Transverse colon (tissue), 4 donors: ENCODE data around the gene SPTBN1. TPM values are rescaled to one million over a fixed set of nuclear protein-coding genes. Genes with fewer than 3 reads are reported as not detected.
"Not testable (repeated sequence)": the region's sequence is repeated elsewhere in the genome, so short reads cannot be mapped to it uniquely, and the experiment has no call there.

Experiments used
- DNase-seq: peaks from one replicate; pipeline ENCODE4 v3.0.0-alpha.2; 2019
- H3K27ac ChIP-seq, 4 donors: fragments of 200-600 bp; sonication (generic); 2 replicates each; pipeline ENCODE4 v1.5.1; 2016 to 2018; ENCODE audit warnings: inconsistent platforms in 4 of 4
- H3K27me3 ChIP-seq: fragments of 200-600 bp; sonication (generic); 2 replicates; pipeline ENCODE4 v1.5.1; 2017; ENCODE audit warnings: inconsistent platforms
- H3K36me3 ChIP-seq, 4 donors: fragments of 200-600 bp; sonication (generic); 2 replicates each; pipeline ENCODE4 v1.5.1; 2017 to 2019; ENCODE audit warnings: inconsistent platforms in 4 of 4
- H3K4me1 ChIP-seq, 4 donors: fragments of 200-600 bp; sonication (generic); 2 replicates each; pipeline ENCODE4 v1.5.1; 2017 to 2020; ENCODE audit warnings: inconsistent platforms in 4 of 4
- H3K4me3 ChIP-seq, 4 donors: fragments of 200-600 bp; sonication (generic); 1 replicate in 1 of 4; 2 replicates in 3 of 4; pipeline versions ENCODE4 v1.5.1 to v1.6.1; 2017 to 2019; ENCODE audit warnings: inconsistent platforms in 4 of 4
- H3K9me3 ChIP-seq, 2 donors: fragments of 200-600 bp; sonication (generic); 2 replicates each; pipeline ENCODE4 v1.5.1; 2017 to 2019; ENCODE audit warnings: inconsistent platforms in 2 of 2
- EP300 ChIP-seq: sonication (generic); formaldehyde crosslinking; IDR thresholded peaks from one replicate; pipeline ENCODE4 v1.6.1; 2017; ENCODE audit warnings: antibody characterized with exemption, low read depth
- POLR2A ChIP-seq: fragments of 450-650 bp; IDR thresholded peaks from one replicate; pipeline ENCODE4 v1.6.1; 2016; ENCODE audit warnings: antibody characterized with exemption, mild to moderate bottlenecking, moderate library complexity
- POLR2AphosphoS5 ChIP-seq, 3 donors: sonication (generic); formaldehyde crosslinking; IDR thresholded peaks; one replicate each; pipeline ENCODE4 v1.6.1; 2016; ENCODE audit warnings: antibody characterized with exemption in 3 of 3
- WGBS, 2 donors: methylation state at CpG; one replicate each; pipeline ENCODE4 v1.1.5; 2018; ENCODE audit warnings: low coverage in 1 of 2; 5-methylcytosine and 5-hydroxymethylcytosine counted together
- in situ Hi-C, 4 donors: fragments of 200-750 bp; cut with MboI; loops; one replicate each; pipeline versions ENCODE4 v1.15.0 to v1.15.1; 2017; ENCODE audit warnings: low sequenced_read_pairs in 3 of 4, low pct_ligation_motif_present in 1 of 4, low pct_unique_long_range_greater_than_20kb in 1 of 4
- intact Hi-C: fragments of 100-400 bp; cut with DNase I; formaldehyde crosslinking; loops from one replicate; pipeline ENCODE4 v1.15.1; 2023; ENCODE audit warnings: low total_unique reads
- total RNA-seq, 4 donors: library from RNA; depleted of rRNA; stranded (reverse); fragments of >200 nt; gene quantifications; one replicate each; pipeline ENCODE4 v1.1.0, GENCODE V29; 2016
- TF ChIP-seq, protein P1 (sequence below), 5 experiments: fragments of 200-600 bp in 3 of 5; fragments of 450-650 bp in 2 of 5; sonication (generic) in 3 of 5; IDR thresholded peaks; 1 replicate in 2 of 5; 2 replicates in 3 of 5; pipeline ENCODE4 v1.5.1; 2016 to 2017; ENCODE audit warnings: antibody characterized with exemption in 5 of 5, inconsistent platforms in 3 of 5, mild to moderate bottlenecking in 2 of 5, moderate library complexity in 1 of 5

The SPTBN1 gene
- total RNA-seq, 4 donors from 2014 or later: 269 to 301 (median 285) TPM

DNA sequence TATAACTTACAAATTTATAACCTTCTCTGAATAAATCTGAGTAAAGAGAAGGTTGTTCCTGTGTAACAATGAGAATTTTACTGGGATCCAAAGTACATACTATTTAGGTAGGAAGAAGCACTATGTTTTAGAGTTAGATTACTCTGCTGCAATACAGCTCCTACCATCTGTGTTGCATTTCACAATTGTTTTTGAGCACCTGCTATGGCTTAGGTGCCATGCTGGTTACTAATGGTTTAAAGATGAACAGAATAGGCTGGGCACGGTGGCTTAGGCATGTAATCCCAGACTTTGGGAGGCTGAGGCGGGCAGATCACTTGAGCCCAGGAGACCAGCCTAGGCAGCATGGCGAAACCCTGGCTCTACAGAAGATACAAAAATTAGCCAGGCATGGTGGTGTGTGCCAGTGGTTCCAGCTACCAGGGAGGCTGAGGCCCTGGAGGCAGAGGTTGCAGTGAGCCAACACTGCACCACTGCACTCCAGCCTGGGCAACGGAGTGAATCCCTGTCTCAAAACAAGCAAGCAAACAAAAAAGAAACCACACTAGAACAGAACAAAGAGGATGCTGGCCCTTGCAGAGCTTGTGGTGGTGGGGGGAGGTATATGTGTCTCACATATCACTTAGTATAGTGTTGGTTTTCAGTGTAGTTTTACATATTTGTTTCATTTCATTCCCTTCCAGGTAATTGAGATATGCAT, 56.7 kb downstream of the SPTBN1 start:
- TF ChIP-seq, protein P1, sequence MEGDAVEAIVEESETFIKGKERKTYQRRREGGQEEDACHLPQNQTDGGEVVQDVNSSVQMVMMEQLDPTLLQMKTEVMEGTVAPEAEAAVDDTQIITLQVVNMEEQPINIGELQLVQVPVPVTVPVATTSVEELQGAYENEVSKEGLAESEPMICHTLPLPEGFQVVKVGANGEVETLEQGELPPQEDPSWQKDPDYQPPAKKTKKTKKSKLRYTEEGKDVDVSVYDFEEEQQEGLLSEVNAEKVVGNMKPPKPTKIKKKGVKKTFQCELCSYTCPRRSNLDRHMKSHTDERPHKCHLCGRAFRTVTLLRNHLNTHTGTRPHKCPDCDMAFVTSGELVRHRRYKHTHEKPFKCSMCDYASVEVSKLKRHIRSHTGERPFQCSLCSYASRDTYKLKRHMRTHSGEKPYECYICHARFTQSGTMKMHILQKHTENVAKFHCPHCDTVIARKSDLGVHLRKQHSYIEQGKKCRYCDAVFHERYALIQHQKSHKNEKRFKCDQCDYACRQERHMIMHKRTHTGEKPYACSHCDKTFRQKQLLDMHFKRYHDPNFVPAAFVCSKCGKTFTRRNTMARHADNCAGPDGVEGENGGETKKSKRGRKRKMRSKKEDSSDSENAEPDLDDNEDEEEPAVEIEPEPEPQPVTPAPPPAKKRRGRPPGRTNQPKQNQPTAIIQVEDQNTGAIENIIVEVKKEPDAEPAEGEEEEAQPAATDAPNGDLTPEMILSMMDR (IDR thresholded peaks at IDR 0.05): no peak
- no peak for TF ChIP-seq POLR2AphosphoS5 (IDR thresholded peaks at IDR 0.05)
- no peak for TF ChIP-seq EP300
- no peak for TF ChIP-seq POLR2A
- in situ Hi-C loops: loop anchor here in 3 of 4 donors (25.0 kb wide), 4 partner anchors 124 to 674 kb away; partner anchors contain the start of gene ACYP2 (in 1 of the 3)
- Histone ChIP-seq H3K4me3 (no peak overlapping the region), H3K36me3 (no peaks in the 10 kb centered on the region), H3K27me3 (no peaks in the 10 kb centered on the region), H3K27ac (no peak overlapping the region), H3K9me3 (no peaks in the 10 kb centered on the region), H3K4me1 (peaks cover 0 to 12% (median 1%) of the 10 kb centered on the region in 4 donors)
- intact Hi-C loops: no loop called here
- 90% methylated on average over 4 of the region's 4 CpGs; no CpG with 5 or more reads in 1 of the 2 donors for WGBS, 2 donors
- DNase-seq: no peak

DNA sequence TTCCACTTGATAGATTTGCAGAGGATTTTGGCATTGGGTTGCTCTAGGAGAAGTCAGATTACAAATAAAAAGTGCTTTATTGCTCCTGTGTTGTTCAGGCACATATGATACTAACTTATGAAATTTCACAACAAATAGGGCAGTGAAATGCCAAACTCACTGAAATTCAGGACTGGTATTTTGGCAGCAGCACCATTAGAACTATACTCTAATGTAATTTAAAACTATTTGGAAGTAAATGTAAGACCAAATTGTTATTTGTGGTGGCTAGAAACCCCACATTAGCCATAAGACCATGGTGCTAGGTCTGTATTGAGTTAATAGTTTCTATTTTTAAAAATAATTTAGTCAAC, 57.2 kb downstream of the SPTBN1 start:
- Histone ChIP-seq H3K9me3 (no peaks in the 10 kb centered on the region), H3K4me3 (no peak overlapping the region), H3K4me1 (peaks cover 0 to 12% (median 1%) of the 10 kb centered on the region in 4 donors), H3K27me3 (no peaks in the 10 kb centered on the region), H3K36me3 (no peaks in the 10 kb centered on the region), H3K27ac (no peak overlapping the region)
- in situ Hi-C loops (loop anchor here in 3 of 4 donors (25.0 kb wide), 4 partner anchors 124 to 674 kb away; partner anchors contain the start of gene ACYP2 (in 1 of the 3)), intact Hi-C loops (no loop called here)
- no peak for DNase-seq
- TF ChIP-seq POLR2AphosphoS5 (IDR thresholded peaks at IDR 0.05) (no peak), EP300 (no peak)
- TF ChIP-seq, protein P1 (IDR thresholded peaks at IDR 0.05): no peak

DNA sequence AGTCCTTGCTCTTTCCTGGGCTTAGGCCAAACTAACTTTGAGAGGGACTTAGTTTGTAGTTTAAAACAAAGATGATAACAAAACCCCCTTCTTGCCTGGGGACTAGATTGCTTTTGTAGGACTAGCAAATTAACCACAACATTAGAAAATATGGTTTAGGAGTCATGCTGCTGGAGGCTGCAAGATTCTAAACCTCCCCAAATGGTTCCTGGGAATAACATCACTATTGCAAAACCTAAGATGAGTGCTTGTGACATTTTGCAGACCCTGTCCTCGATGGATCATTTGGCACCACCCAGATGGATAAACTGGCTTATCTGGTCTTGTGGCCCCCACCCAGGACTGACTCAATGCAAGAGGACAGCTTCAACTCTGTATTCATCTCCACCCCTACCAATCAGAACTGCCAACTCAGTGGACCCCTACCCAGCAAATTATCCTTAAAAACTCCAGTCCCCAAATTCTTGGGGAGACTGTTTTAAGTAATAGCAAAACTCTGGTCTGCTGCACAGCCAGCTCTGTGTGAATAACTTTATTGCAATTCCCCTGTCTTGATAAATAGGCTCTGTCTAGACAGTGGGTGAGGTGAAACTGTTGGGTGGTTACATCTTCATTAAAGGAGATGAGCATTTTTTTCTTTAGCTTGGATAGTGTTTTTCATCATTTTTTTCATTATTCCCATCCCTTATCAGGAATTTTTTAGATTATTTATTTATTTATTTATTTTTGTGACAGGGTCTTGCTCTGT, 58.9 kb downstream of the SPTBN1 start:
- H3K27ac ChIP-seq: no peak overlapping the region
- H3K4me1 ChIP-seq: peaks cover 0 to 12% (median 1%) of the 10 kb centered on the region in 4 donors
- WGBS, 2 donors: 27% methylated on average over 1 of the region's 1 CpG; no CpG with 5 or more reads in 1 of the 2 donors
- no peak for DNase-seq
- H3K9me3 ChIP-seq: no peaks in the 10 kb centered on the region
- intact Hi-C loops: loop anchor here (5.0 kb wide), 1 partner anchor 753 kb away; no protein-coding TSS in a partner anchor
- H3K4me3 ChIP-seq: no peak overlapping the region
- no peaks in the 10 kb centered on the region for H3K27me3 ChIP-seq
- in situ Hi-C loops: loop anchor here in 3 of 4 donors (25.0 kb wide), 4 partner anchors 122 to 672 kb away; partner anchors contain the start of gene ACYP2 (in 1 of the 3)
- no peaks in the 10 kb centered on the region for H3K36me3 ChIP-seq
- TF ChIP-seq, protein P1 (IDR thresholded peaks at IDR 0.05): no peak
- no peak for TF ChIP-seq POLR2AphosphoS5 (IDR thresholded peaks at IDR 0.05)
- TF ChIP-seq POLR2A: no peak
- no peak for TF ChIP-seq EP300

DNA sequence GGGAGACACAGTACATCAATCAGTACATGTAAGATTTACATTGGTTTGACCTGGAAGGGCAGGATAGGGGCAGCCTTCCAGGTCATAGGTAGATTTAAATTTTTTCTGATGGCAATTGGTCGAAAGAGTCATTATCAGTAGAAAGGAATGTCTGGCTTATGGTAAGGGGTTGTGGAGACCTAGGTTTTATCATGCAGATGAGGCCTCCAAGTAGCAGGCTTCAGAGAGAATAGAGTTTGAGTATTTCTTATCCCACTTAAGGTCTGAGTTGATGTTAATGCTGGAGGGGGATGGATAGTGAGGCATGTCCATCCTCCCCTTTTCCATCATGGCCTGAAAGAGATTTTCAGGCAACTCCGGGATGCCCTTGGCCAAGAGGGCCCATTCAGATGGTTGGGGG, 60.7 kb downstream of the SPTBN1 start:
- WGBS, 2 donors: 90 to 100% methylated on average over 1 to 2 of the region's 2 CpGs
- intact Hi-C loops (loop anchor here (5.0 kb wide), 1 partner anchor 755 kb away; no protein-coding TSS in a partner anchor), in situ Hi-C loops (loop anchor here in 3 of 4 donors (25.0 kb wide), 4 partner anchors 120 to 670 kb away; partner anchors contain the start of gene ACYP2 (in 1 of the 3))
- DNase-seq: no peak
- TF ChIP-seq EP300: no peak
- no peaks in the 10 kb centered on the region for H3K36me3 ChIP-seq
- peaks cover 0 to 12% (median 1%) of the 10 kb centered on the region in 4 donors for H3K4me1 ChIP-seq
- H3K9me3 ChIP-seq: no peaks in the 10 kb centered on the region
- no peaks in the 10 kb centered on the region for H3K27me3 ChIP-seq
- H3K4me3 ChIP-seq: no peak overlapping the region
- H3K27ac ChIP-seq: no peak overlapping the region

DNA sequence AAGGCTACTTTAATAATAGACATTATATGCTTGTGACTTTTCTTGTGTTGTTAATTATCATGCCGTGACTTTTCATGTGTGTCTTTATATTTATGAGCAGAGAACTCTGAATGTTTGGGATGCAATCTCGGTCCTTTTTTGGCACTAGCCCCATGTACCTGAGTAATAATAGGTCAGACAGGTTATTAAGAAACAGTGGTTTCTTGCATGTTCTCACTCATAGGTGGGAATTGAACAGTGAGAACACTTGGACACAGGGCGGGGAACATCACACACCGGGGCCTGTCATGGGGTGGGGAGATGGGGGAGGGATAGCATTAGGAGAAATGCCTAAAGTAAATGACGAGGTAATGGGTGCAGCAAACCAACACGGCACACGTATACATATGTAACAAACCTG, 61.9 kb downstream of the SPTBN1 start:
- H3K27me3 ChIP-seq, H3K4me3 ChIP-seq, H3K9me3 ChIP-seq, H3K36me3 ChIP-seq, DNase-seq, H3K4me1 ChIP-seq, H3K27ac ChIP-seq: not testable (repeated sequence)
- 49 to 87% methylated on average over 2 to 7 of the region's 7 CpGs for WGBS, 2 donors
- intact Hi-C loops: loop anchor here (5.0 kb wide), 1 partner anchor 756 kb away; no protein-coding TSS in a partner anchor
- in situ Hi-C loops: loop anchor here in 3 of 4 donors (25.0 kb wide), 4 partner anchors 119 to 669 kb away; partner anchors contain the start of gene ACYP2 (in 1 of the 3)
